Neural crest cell (in vitro differentiated cells): Measurements from ENCODE around the gene NFE2L1. TPM values are rescaled to one million over a fixed set of nuclear protein-coding genes. Genes with fewer than 3 reads are reported as not detected.

Experiments
- DNase-seq: peaks from one replicate; pipeline ENCODE4 v3.0.0; 2021; ENCODE audit warnings: low read depth, mixed read lengths, low spot score
- H3K27ac Mint-ChIP-seq: one replicate; pipeline ENCODE4 v1.8.0; 2021; ENCODE audit warnings: mild to moderate bottlenecking, mixed read lengths; ENCODE audit not compliant: unreplicated experiment
- H3K27me3 Mint-ChIP-seq: 2 replicates; pipeline ENCODE4 v1.8.0; 2021; ENCODE audit warnings: low read depth, mild to moderate bottlenecking, mixed read lengths
- H3K36me3 Mint-ChIP-seq: 2 replicates; pipeline ENCODE4 v1.8.0; 2021; ENCODE audit warnings: low read depth, mild to moderate bottlenecking, mixed read lengths
- H3K4me1 Mint-ChIP-seq: 2 replicates; pipeline ENCODE4 v1.8.0; 2021; ENCODE audit warnings: mixed read lengths
- H3K4me3 Mint-ChIP-seq: one replicate; pipeline ENCODE4 v1.8.0; 2021; ENCODE audit warnings: mild to moderate bottlenecking, mixed read lengths
- H3K9me3 Mint-ChIP-seq: 2 replicates; pipeline ENCODE4 v1.8.0; 2021; ENCODE audit warnings: mixed read lengths
- CTCF ChIP-seq: fragments of 200-600 bp; sonication (generic); conservative IDR thresholded peaks from 2 replicates; pipeline ENCODE4 v1.5.0; 2021; ENCODE audit warnings: antibody characterized with exemption, mild to moderate bottlenecking
- total RNA-seq: library from RNA; stranded (reverse); gene quantifications from 2 replicates; pipeline ENCODE4 v1.2.1, GENCODE V29; 2021

Gene NFE2L1
- total RNA-seq, 1 donor from 2014 or later, result 121 TPM

DNA sequence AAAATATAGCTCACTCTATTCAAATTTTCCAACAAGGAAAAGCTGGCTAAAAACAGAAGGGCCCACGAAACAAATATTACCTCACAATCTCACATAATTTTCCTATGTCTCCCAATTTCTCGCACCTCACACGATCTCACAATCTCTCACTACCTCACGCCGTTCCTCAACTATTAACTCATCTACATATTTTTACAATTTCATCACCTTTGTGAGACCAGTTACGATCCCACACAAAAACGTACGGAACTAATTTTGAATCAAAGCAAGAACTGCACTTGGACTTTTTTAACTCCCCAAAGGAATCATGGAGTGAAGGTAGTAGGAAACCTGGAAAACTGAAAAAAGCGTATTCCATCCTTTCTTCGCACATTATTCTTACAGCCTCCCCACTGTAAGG lies 52.0 kb downstream of the NFE2L1 start:
- Mint-ChIP-seq H3K36me3 (peaks cover 2% of the 10 kb centered on the region), H3K27ac (peak overlapping the region; percentile 97), H3K27me3 (no peaks in the 10 kb centered on the region), H3K9me3 (peaks cover 3% of the 10 kb centered on the region), H3K4me1 (peaks cover 36% of the 10 kb centered on the region), H3K4me3 (peak overlapping the region; percentile 99)
- no peak for DNase-seq
- TF ChIP-seq CTCF, result no peak

GRCh38 chr17:48100591-48101011 lies 52.4 kb downstream of the NFE2L1 start:
- DNase-seq, result peak; percentile 62
- H3K4me1 Mint-ChIP-seq, result peaks cover 36% of the 10 kb centered on the region
- peak overlapping the region; percentile 97 for H3K27ac Mint-ChIP-seq
- H3K27me3 Mint-ChIP-seq, result no peaks in the 10 kb centered on the region
- peak overlapping the region; percentile 99 for H3K4me3 Mint-ChIP-seq
- H3K36me3 Mint-ChIP-seq, result peaks cover 2% of the 10 kb centered on the region
- peaks cover 3% of the 10 kb centered on the region for H3K9me3 Mint-ChIP-seq
- no peak for TF ChIP-seq CTCF

DNA sequence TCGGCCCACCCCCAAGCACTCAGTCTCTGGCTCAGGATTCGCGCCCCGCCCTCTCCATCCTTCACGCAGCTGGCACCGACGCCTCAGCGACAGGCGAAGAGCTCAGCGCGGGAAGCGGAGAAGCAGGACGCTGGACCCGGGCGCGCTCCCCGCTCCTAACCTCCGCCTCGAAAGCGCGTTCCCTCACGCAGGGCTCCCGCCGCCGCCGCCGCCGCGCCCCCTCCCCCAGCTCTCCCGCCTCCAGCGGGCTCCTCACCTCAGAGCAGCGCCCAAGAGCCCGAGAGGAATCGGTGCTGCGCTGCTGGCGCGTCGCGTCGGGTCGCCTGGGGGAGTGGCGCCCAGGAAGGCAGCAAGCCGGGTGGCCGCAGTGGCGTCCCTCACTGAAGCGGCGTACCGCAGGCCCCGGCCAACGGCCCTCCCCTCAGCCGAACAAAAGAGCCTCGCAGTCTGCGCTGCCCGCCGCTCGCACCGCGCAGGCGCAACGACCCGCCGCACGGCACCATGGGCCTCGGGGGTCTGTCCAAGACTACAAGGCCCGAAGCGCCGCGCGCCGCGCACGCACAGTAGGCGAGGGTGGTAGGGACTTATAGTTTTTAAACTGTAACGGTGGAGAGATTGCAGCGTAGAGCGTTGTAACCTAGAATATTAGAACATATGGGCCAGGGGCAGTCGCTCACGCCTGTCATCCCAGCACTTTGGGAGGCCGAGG lies 53.0 kb downstream of the NFE2L1 start, which contains the start of gene CBX1:
Gene CBX1, minus strand, starts transcription at position 467 of the 709 bp plus-strand sequence. CDS start 24,474 bp downstream, outside the sequence.
- DNase-seq, result peak; percentile 89
- peaks cover 2% of the 10 kb centered on the region for H3K36me3 Mint-ChIP-seq
- peaks cover 3% of the 10 kb centered on the region for H3K9me3 Mint-ChIP-seq
- peak within 1 kb of the TSS; percentile 97 for H3K27ac Mint-ChIP-seq
- no peak for TF ChIP-seq CTCF
- peaks cover 36% of the 10 kb centered on the region for H3K4me1 Mint-ChIP-seq
- peak within 1 kb of the TSS; percentile 99 for H3K4me3 Mint-ChIP-seq
- H3K27me3 Mint-ChIP-seq, result no peaks in the 10 kb centered on the region

GRCh38 chr17:48102043-48102750 lies 54.0 kb downstream of the NFE2L1 start:
- peaks cover 42% of the 10 kb centered on the region for H3K4me1 Mint-ChIP-seq
- H3K27me3 Mint-ChIP-seq, result peaks cover 2% of the 10 kb centered on the region
- DNase-seq, result no peak
- TF ChIP-seq CTCF, result no peak
- no peak overlapping the region for H3K27ac Mint-ChIP-seq
- peaks cover 2% of the 10 kb centered on the region for H3K36me3 Mint-ChIP-seq
- peaks cover 3% of the 10 kb centered on the region for H3K9me3 Mint-ChIP-seq
- peak overlapping the region; percentile 99 for H3K4me3 Mint-ChIP-seq

DNA sequence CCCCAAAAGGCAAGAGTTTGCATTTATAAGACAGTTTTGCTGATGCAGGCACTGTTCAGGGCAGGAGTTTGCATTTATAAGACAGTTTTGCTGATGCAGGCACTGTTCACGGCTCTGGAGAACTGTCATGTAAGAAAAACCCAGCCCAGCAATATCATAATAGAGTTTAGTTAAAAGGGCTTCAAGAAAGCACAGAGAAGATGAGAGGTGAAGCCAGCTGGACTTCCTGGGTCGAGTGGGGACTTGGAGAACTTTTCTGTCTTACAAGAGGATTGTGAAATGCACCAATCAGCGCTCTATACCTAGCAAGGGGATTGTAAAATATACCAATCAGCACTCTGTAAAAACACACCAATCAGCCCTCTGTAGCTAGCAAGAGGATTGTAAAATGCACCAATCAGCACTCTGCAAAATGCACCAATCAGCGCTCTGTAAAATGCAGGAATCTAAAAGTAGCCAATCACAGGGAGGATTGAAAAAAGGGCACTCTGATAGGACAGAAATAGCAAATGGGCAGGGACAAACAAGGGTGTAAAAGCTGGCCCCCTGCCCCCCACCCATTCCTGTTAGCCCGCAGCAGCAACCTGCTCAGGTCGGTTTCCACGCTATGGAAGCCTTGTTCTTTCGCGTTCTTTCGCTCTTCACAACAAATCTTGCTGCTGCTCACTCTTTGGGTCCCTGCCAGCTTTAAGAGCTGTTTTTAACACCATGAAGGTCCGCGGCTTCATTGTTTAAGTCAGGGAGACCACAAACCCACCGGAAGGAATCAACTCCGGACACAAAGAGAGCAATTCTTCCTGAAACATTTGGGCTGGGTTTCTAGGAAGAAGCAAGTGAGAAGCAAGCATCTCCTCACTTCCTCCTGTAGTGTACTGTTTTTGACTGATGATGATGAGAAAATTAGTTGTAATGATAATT lies 54.9 kb downstream of the NFE2L1 start:
- peaks cover 40% of the 10 kb centered on the region for H3K4me1 Mint-ChIP-seq
- peaks cover 3% of the 10 kb centered on the region for H3K27me3 Mint-ChIP-seq
- no peak overlapping the region for H3K27ac Mint-ChIP-seq
- no peak for DNase-seq
- peaks cover 2% of the 10 kb centered on the region for H3K36me3 Mint-ChIP-seq
- H3K9me3 Mint-ChIP-seq, result peaks cover 3% of the 10 kb centered on the region
- TF ChIP-seq CTCF, result no peak
- peak overlapping the region; percentile 99 for H3K4me3 Mint-ChIP-seq
